H1 (cell line): ENCODE data around the gene ZMYM4. TPM values are rescaled to one million over a fixed set of nuclear protein-coding genes. Genes with fewer than 3 reads are reported as not detected.

ENCODE experiments used
- CTCF ChIA-PET: fragments of 300-600 bp; sonication (Branson Sonifier 250); formaldehyde crosslinking; loops from one replicate; lab custom pipeline; 2021; ENCODE audit not compliant: partially characterized antibody; lab: Charles Lee
- POLR2A ChIA-PET: fragments of 300-600 bp; sonication (Branson Sonifier 250); formaldehyde crosslinking; loops from one replicate; lab custom pipeline; 2021; ENCODE audit warnings: inconsistent platforms; ENCODE audit not compliant: partially characterized antibody; lab: Charles Lee
- DNase-seq, 2 experiments: peaks; one replicate each; pipeline versions ENCODE4 v3.0.0 to v3.0.0-alpha.2; 2010 to 2022; ENCODE audit warnings: low spot score in 2 of 2, low read depth in 1 of 2, mixed read lengths in 1 of 2
- FAIRE-seq: peaks from 2 replicates; lab custom pipeline; 2011; peaks lifted over from hg19 to GRCh38; lab: Jason Lieb, UNC
- H2AFZ ChIP-seq: 2 replicates; pipeline ENCODE4 v1.8.1; 2012; ENCODE audit warnings: low read length, inconsistent platforms
- H2AK5ac ChIP-seq: 2 replicates; pipeline ENCODE4 v1.6.1; 2013; ENCODE audit warnings: low read depth, low read length
- H2BK120ac ChIP-seq: replicated peaks from 2 replicates; pipeline ENCODE3; 2013; ENCODE audit warnings: low read depth, low read length, inconsistent platforms
- H2BK12ac ChIP-seq: 2 replicates; pipeline ENCODE4 v1.6.1; 2013; ENCODE audit warnings: low read depth, low read length
- H2BK15ac ChIP-seq: 2 replicates; pipeline ENCODE4 v1.6.1; 2013; ENCODE audit warnings: low read length
- H2BK20ac ChIP-seq: 2 replicates; pipeline ENCODE4 v1.6.1; 2013; ENCODE audit warnings: low read length
- H2BK5ac ChIP-seq: 2 replicates; pipeline ENCODE4 v1.6.1; 2013; ENCODE audit warnings: low read depth, low read length
- H3K14ac ChIP-seq: 2 replicates; pipeline ENCODE4 v1.6.1; 2013; ENCODE audit warnings: inconsistent platforms; ENCODE audit not compliant: insufficient read length
- H3K18ac ChIP-seq: 2 replicates; pipeline ENCODE4 v1.6.1; 2013; ENCODE audit warnings: low read length; ENCODE audit errors: extremely low read depth
- H3K23ac ChIP-seq: 2 replicates; pipeline ENCODE4 v1.6.1; 2013; ENCODE audit warnings: inconsistent platforms; ENCODE audit not compliant: insufficient read length
- H3K23me2 ChIP-seq: 2 replicates; pipeline ENCODE4 v1.6.1; 2013; ENCODE audit warnings: low read depth, low read length
- H3K27ac ChIP-seq: 2 replicates; pipeline ENCODE4 v1.6.1; 2011; ENCODE audit warnings: low read depth, low read length, inconsistent platforms
- H3K27me3 ChIP-seq, 4 experiments: replicated peaks in 1 of 4; 1 replicate in 1 of 4; 2 replicates in 3 of 4; pipeline versions ENCODE4 v1.6.1 to v1.8.1; 2011 to 2013; ENCODE audit warnings: low read length in 3 of 4, mild to moderate bottlenecking in 3 of 4, inconsistent platforms in 2 of 4, mixed read lengths in 2 of 4, moderate library complexity in 1 of 4; ENCODE audit not compliant: control insufficient read depth in 3 of 4, insufficient read depth in 3 of 4; ENCODE audit errors: extremely low read depth in 1 of 4
- H3K36me3 ChIP-seq, 4 experiments: 2 replicates each; pipeline versions ENCODE4 v1.6.1 to v1.8.1; 2011 to 2013; ENCODE audit warnings: mild to moderate bottlenecking in 4 of 4, low read length in 3 of 4, moderate library complexity in 2 of 4, control low read depth in 1 of 4, inconsistent platforms in 1 of 4; ENCODE audit not compliant: insufficient read depth in 4 of 4, control insufficient read depth in 2 of 4
- H3K4ac ChIP-seq: replicated peaks from 2 replicates; pipeline ENCODE3; 2013; ENCODE audit warnings: low read length, low read depth, mixed read lengths, inconsistent platforms; ENCODE audit not compliant: insufficient read length
- H3K4me1 ChIP-seq, 4 experiments: replicated peaks in 1 of 4; 1 replicate in 1 of 4; 2 replicates in 3 of 4; pipeline versions ENCODE4 v1.6.1 to v1.8.1; 2011 to 2013; ENCODE audit warnings: low read length in 3 of 4, inconsistent platforms in 2 of 4, mixed read lengths in 1 of 4; ENCODE audit not compliant: insufficient read depth in 4 of 4, control insufficient read depth in 3 of 4
- H3K4me2 ChIP-seq, 2 experiments: 2 replicates each; pipeline versions ENCODE4 v1.6.1 to v1.8.1; 2011 to 2013; ENCODE audit warnings: low read depth in 2 of 2, low read length in 2 of 2, control low read depth in 1 of 2, inconsistent platforms in 1 of 2, mild to moderate bottlenecking in 1 of 2; ENCODE audit not compliant: insufficient read depth in 1 of 2
- H3K4me3 ChIP-seq, 4 experiments: fragments of 200-600, 300-600 bp in 1 of 4; sonication (generic), shearing (Covaris generic), sonication (Bioruptor Twin) in 1 of 4; 2 replicates each; pipeline versions ENCODE4 v1.5.1 to v1.8.1; 2011 to 2016; ENCODE audit warnings: low read length in 4 of 4, low read depth in 3 of 4, control low read depth in 2 of 4, inconsistent platforms in 2 of 4, mild to moderate bottlenecking in 2 of 4, mixed read lengths in 1 of 4, moderate library complexity in 1 of 4; ENCODE audit not compliant: insufficient read depth in 2 of 4; ENCODE audit errors: extremely low read depth in 1 of 4
- H3K56ac ChIP-seq: replicated peaks from 2 replicates; pipeline ENCODE3; 2013; ENCODE audit warnings: low read depth, mild to moderate bottlenecking, mixed read lengths, low read length, inconsistent platforms; ENCODE audit not compliant: insufficient read length
- H3K79me1 ChIP-seq: 2 replicates; pipeline ENCODE4 v1.6.1; 2013; ENCODE audit warnings: low read depth, low read length, control low read depth
- H3K79me2 ChIP-seq, 2 experiments: 2 replicates each; pipeline versions ENCODE4 v1.6.1 to v1.8.1; 2012 to 2013; ENCODE audit warnings: low read length in 2 of 2, mild to moderate bottlenecking in 2 of 2, inconsistent platforms in 1 of 2; ENCODE audit not compliant: insufficient read depth in 2 of 2, control insufficient read depth in 1 of 2
- H3K9ac ChIP-seq, 4 experiments: replicated peaks in 1 of 4; 1 replicate in 1 of 4; 2 replicates in 3 of 4; pipeline versions ENCODE4 v1.6.1 to v1.8.1; 2011 to 2013; ENCODE audit warnings: low read depth in 3 of 4, low read length in 3 of 4, control low read depth in 2 of 4, mild to moderate bottlenecking in 2 of 4, moderate library complexity in 2 of 4, inconsistent platforms in 1 of 4; ENCODE audit errors: extremely low read depth in 1 of 4
- H3K9me3 ChIP-seq, 2 experiments: 2 replicates each; pipeline versions ENCODE4 v1.6.1 to v1.8.1; 2012 to 2013; ENCODE audit warnings: mild to moderate bottlenecking in 2 of 2, moderate library complexity in 2 of 2, control low read depth in 1 of 2, inconsistent platforms in 1 of 2, low read depth in 1 of 2, low read length in 1 of 2, mixed read lengths in 1 of 2; ENCODE audit not compliant: insufficient read depth in 2 of 2
- H4K20me1 ChIP-seq, 2 experiments: replicated peaks in 1 of 2; 2 replicates each; pipeline versions ENCODE3 to v1.8.1; 2011 to 2013; ENCODE audit warnings: inconsistent platforms in 2 of 2, low read length in 2 of 2, mild to moderate bottlenecking in 1 of 2; ENCODE audit not compliant: insufficient read depth in 2 of 2, control insufficient read depth in 1 of 2
- H4K5ac ChIP-seq: 2 replicates; pipeline ENCODE4 v1.6.1; 2013; ENCODE audit warnings: low read length, low read depth, mixed read lengths, inconsistent platforms; ENCODE audit not compliant: insufficient read length
- H4K8ac ChIP-seq: 2 replicates; pipeline ENCODE4 v1.8.0; 2013; ENCODE audit warnings: mild to moderate bottlenecking, moderate library complexity, low read length, inconsistent platforms; ENCODE audit not compliant: insufficient read depth; ENCODE audit errors: extremely low read depth
- H4K91ac ChIP-seq: replicated peaks from 2 replicates; pipeline ENCODE3; 2013; ENCODE audit warnings: low read length, mixed read lengths, inconsistent platforms; ENCODE audit not compliant: insufficient read length
- FOSL1 ChIP-seq: IDR thresholded peaks from 2 replicates; pipeline ENCODE4 v1.6.1; 2011; ENCODE audit warnings: mild to moderate bottlenecking, low read depth, low read length, moderate library complexity; ENCODE audit not compliant: insufficient read depth
- RNF2 ChIP-seq: fragments of 200-900, 300-1000 bp; sonication (generic); IDR thresholded peaks from 2 replicates; pipeline ENCODE4 v1.7.1; 2016; ENCODE audit warnings: borderline replicate concordance, low read depth, mild to moderate bottlenecking, antibody characterized with exemption, low read length; ENCODE audit not compliant: poor library complexity, severe bottlenecking; ENCODE audit errors: missing control alignments
- WGBS, 2 experiments: shearing (Covaris generic) in 1 of 2; methylation state at CpG; one replicate each; pipeline versions ENCODE4 v1.1.6 to v1.1.7; 2013 to 2015; ENCODE audit warnings: low lambda C conversion rate in 2 of 2, mixed read lengths in 2 of 2, inconsistent platforms in 1 of 2, low coverage in 1 of 2, missing lambda C conversion rate in 1 of 2; ENCODE audit not compliant: insufficient replicate concordance in 2 of 2, insufficient coverage in 1 of 2, insufficient read length in 1 of 2; ENCODE audit errors: extremely low coverage in 1 of 2, missing lambda C conversion rate in 1 of 2; 5-methylcytosine and 5-hydroxymethylcytosine counted together
- polyA plus RNA-seq, 7 experiments: library from polyadenylated mRNA; depleted of rRNA in 3 of 7; stranded (reverse) in 5 of 7; unstranded in 2 of 7; fragments of >200 nt in 5 of 7; fragments of 200-250 nt in 2 of 7; gene quantifications; 1 replicate in 5 of 7; 2 replicates in 1 of 7; 4 replicates in 1 of 7; pipeline versions ENCODE4 v1.2.1 to v1.2.3, GENCODE V29; 2011 to 2013; ENCODE audit warnings: missing spikeins in 2 of 7, mixed read lengths in 2 of 7
- total RNA-seq: library from RNA; stranded (reverse); fragmentation: NEBNext Ultra II Directional; extraction: Animal tissue kit (Norgen Biotek cat#: 25700); gene quantifications from 2 replicates; pipeline ENCODE4 v1.2.1, GENCODE V29; 2021

The ZMYM4 gene
- total and polyA plus RNA-seq, 2 of the 8 experiments (the other 6 are each of a cell fraction or from before 2014, with no cell fraction given), result 16.7 to 81.3 TPM

DNA sequence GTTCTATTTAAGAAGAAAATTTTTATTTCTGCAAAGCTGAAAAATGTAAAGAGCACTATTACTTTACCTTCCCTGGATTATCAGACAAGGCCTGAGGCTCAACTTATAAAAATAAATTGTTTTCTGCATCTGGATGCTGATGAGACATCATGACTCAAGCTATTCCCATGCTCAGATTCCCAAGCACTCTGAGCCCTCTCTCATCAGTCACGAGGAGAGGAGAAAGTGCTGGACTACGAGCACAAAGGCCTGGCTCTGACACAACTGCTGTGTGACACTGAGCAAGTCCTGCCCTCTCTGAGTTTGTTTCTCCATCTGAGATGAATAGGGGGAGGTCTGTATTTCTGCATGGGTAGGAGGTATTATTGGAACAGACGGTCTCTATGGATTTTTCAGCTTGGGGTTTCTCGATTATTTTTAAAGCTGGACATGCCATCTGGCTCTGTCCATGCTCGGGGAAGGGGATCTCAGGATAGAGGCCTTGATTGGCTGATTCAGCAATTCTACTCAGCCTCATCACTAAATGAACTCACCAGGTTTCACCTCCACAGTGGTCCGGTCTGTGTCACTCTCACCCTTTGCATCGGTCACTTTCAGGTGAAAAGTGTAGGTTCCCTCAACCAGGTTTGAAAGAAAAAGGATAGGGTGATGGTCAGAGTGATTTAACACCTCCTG, 181.0 kb downstream of the ZMYM4 start:
- H2BK15ac ChIP-seq, result no peak overlapping the region
- H3K4me1 ChIP-seq, result no peaks in the 10 kb centered on the region
- no peak overlapping the region for H3K14ac ChIP-seq
- no peak overlapping the region for H2BK5ac ChIP-seq
- no peak overlapping the region for H3K23ac ChIP-seq
- no peak overlapping the region for H4K91ac ChIP-seq
- no peak overlapping the region for H3K4me3 ChIP-seq
- no peak overlapping the region for H2BK12ac ChIP-seq
- no peak overlapping the region for H3K4ac ChIP-seq
- H2BK20ac ChIP-seq, result no peak overlapping the region
- no peak overlapping the region for H4K8ac ChIP-seq
- no peak for FAIRE-seq
- no peaks in the 10 kb centered on the region for H3K79me2 ChIP-seq
- TF ChIP-seq FOSL1, result no peak
- TF ChIP-seq RNF2, result no peak
- no peak overlapping the region for H2AFZ ChIP-seq
- H2BK120ac ChIP-seq, result no peak overlapping the region
- WGBS, 2 experiments, result 88% methylated on average over 7 of the region's 7 CpGs; no CpG with 5 or more reads in 1 of the 2 experiments
- DNase-seq, result no peak
- peaks cover 18 to 75% (median 42%) of the 10 kb centered on the region in 4 experiments for H3K36me3 ChIP-seq
- H4K5ac ChIP-seq, result no peak overlapping the region
- CTCF ChIA-PET, result interaction anchor here (1.0 to 11.1 kb wide), 15 partner anchors 9 to 353 kb away, joined by 3 to 134 read pairs (median 7); partner anchors contain the start of genes KIAA0319L and NCDN
- POLR2A ChIA-PET, result no interaction called here
- H3K27me3 ChIP-seq, result no peaks in the 10 kb centered on the region
- no peak overlapping the region for H2AK5ac ChIP-seq
- no peak overlapping the region for H3K4me2 ChIP-seq
- no peak overlapping the region; a peak in 1 of 7 replicates for H3K9ac ChIP-seq
- H3K9me3 ChIP-seq, result no peaks in the 10 kb centered on the region
- no peaks in the 10 kb centered on the region for H4K20me1 ChIP-seq
- no peak overlapping the region for H3K56ac ChIP-seq
- no peak overlapping the region for H3K27ac ChIP-seq
- H3K23me2 ChIP-seq, result no peaks in the 10 kb centered on the region
- H3K18ac ChIP-seq, result no peak overlapping the region
- H3K79me1 ChIP-seq, result no peaks in the 10 kb centered on the region
